K562 (cell line): ENCODE measurements around the gene MTMR4. TPM values are rescaled to one million over a fixed set of nuclear protein-coding genes. Genes with fewer than 3 reads are reported as not detected.

Source experiments
- ARID2 ChIP-seq: fragments of 450-650 bp; IDR thresholded peaks from 2 replicates; pipeline ENCODE4 v1.6.1; 2017; ENCODE audit warnings: antibody characterized with exemption, mild to moderate bottlenecking
- BRF1 ChIP-seq: IDR thresholded peaks from 3 replicates; pipeline ENCODE4 v1.6.1; 2011; ENCODE audit warnings: borderline replicate concordance, mild to moderate bottlenecking; ENCODE audit not compliant: insufficient read length; ENCODE audit errors: extremely low read depth
- CC2D1A ChIP-seq: fragments of 450-650 bp; IDR thresholded peaks from 2 replicates; pipeline ENCODE4 v1.6.1; 2017; ENCODE audit warnings: mild to moderate bottlenecking
- FOXO4 ChIP-seq: fragments of 450-650 bp; formaldehyde crosslinking; IDR thresholded peaks from 2 replicates; pipeline ENCODE4 v1.4.0; 2020; ENCODE audit warnings: mild to moderate bottlenecking, moderate library complexity
- JUNB ChIP-seq: fragments of 450-650 bp; formaldehyde crosslinking; conservative IDR thresholded peaks from 2 replicates; pipeline ENCODE4 v1.4.0; 2020; ENCODE audit warnings: mild to moderate bottlenecking
- MCM2 ChIP-seq: fragments of 450-650 bp; IDR thresholded peaks from 2 replicates; pipeline ENCODE4 v1.6.1; 2017; ENCODE audit warnings: low read depth, mild to moderate bottlenecking
- NBN ChIP-seq: fragments of 450-650 bp; IDR thresholded peaks from 2 replicates; pipeline ENCODE4 v1.6.1; 2016; ENCODE audit warnings: low read depth, mild to moderate bottlenecking
- NFXL1 ChIP-seq: fragments of 450-650 bp; formaldehyde crosslinking; IDR thresholded peaks from 2 replicates; pipeline ENCODE4 v1.4.0; 2021; ENCODE audit warnings: mild to moderate bottlenecking
- PURB ChIP-seq: sonication (generic); formaldehyde crosslinking; IDR thresholded peaks from 2 replicates; pipeline ENCODE4 v1.9.0; 2021; ENCODE audit warnings: low read depth, mild to moderate bottlenecking, missing genetic modification reagents
- TAF7 ChIP-seq: fragments of 450-650 bp; IDR thresholded peaks from 2 replicates; pipeline ENCODE4 v1.6.1; 2016; ENCODE audit warnings: missing genetic modification characterization, missing compliant biosample characterization
- TAF9B ChIP-seq: fragments of 450-650 bp; IDR thresholded peaks from 2 replicates; pipeline ENCODE4 v1.6.1; 2018; ENCODE audit warnings: mild to moderate bottlenecking; ENCODE audit not compliant: partially characterized antibody
- TEAD2 ChIP-seq: fragments of 450-650 bp; IDR thresholded peaks from 2 replicates; pipeline ENCODE4 v1.6.1; 2016; ENCODE audit warnings: missing genetic modification characterization, control low read depth, missing compliant biosample characterization
- ZNF274 ChIP-seq: IDR thresholded peaks from 2 replicates; pipeline ENCODE4 v1.6.1; 2011; ENCODE audit warnings: low read depth, mild to moderate bottlenecking, low read length, moderate library complexity, borderline replicate concordance
- ZNF518B ChIP-seq: fragments of 250-450 bp; sonication (Bioruptor Pico); IDR thresholded peaks from 2 replicates; pipeline ENCODE4 v1.5.0; 2021; ENCODE audit warnings: mild to moderate bottlenecking, moderate library complexity
- polyA plus RNA-seq, 8 experiments: library from polyadenylated mRNA; depleted of rRNA in 4 of 8; stranded (reverse) in 5 of 8; unstranded in 3 of 8; fragments of >200 nt; fragmentation: Nextera tagmentation in 2 of 8; fragmentation: Illumina TruSeq in 1 of 8; extraction: Ambion mirVana in 2 of 8; extraction: Trizol in 1 of 8; gene quantifications; 2 replicates each; pipeline versions ENCODE4 v1.2.1 to v1.2.3, GENCODE V29; 2011 to 2014; ENCODE audit warnings: inconsistent platforms in 1 of 8, missing spikeins in 1 of 8
- total RNA-seq, 7 experiments: library from RNA; depleted of rRNA in 6 of 7; stranded (reverse); fragments of >200 nt in 6 of 7; fragmentation: Illumina TruSeq in 2 of 7; extraction: Trizol in 2 of 7; gene quantifications; 2 replicates each; pipeline versions ENCODE4 v1.2.1 to v1.2.3, GENCODE V29; 2011 to 2021; ENCODE audit warnings: low replicate concordance in 1 of 7
- TF ChIP-seq, protein P1 (sequence below): sonication (generic); formaldehyde crosslinking; IDR thresholded peaks from 2 replicates; pipeline ENCODE4 v1.8.1; 2023; ENCODE audit warnings: mild to moderate bottlenecking, missing genetic modification reagents
- TF ChIP-seq, protein P2 (sequence below): sonication (generic); formaldehyde crosslinking; IDR thresholded peaks from 2 replicates; pipeline ENCODE4 v1.9.0; 2022; ENCODE audit warnings: mild to moderate bottlenecking, missing genetic modification reagents
- TF ChIP-seq, protein P3 (sequence below): fragments of 200-400 bp; formaldehyde crosslinking; IDR thresholded peaks from 2 replicates; pipeline ENCODE4 v1.6.1; 2017; ENCODE audit warnings: mild to moderate bottlenecking, low read depth, low read length, moderate library complexity
- TF ChIP-seq, protein P4 (sequence below): sonication (generic); formaldehyde crosslinking; IDR thresholded peaks from 2 replicates; pipeline ENCODE4 v1.8.1; 2023; ENCODE audit warnings: mild to moderate bottlenecking, missing genetic modification reagents

Gene MTMR4
- total and polyA plus RNA-seq, 9 of the 15 experiments (the other 6 are each of a cell fraction or from before 2014, with no cell fraction given), result 8.8 to 45.7 (median 28.7) TPM

DNA sequence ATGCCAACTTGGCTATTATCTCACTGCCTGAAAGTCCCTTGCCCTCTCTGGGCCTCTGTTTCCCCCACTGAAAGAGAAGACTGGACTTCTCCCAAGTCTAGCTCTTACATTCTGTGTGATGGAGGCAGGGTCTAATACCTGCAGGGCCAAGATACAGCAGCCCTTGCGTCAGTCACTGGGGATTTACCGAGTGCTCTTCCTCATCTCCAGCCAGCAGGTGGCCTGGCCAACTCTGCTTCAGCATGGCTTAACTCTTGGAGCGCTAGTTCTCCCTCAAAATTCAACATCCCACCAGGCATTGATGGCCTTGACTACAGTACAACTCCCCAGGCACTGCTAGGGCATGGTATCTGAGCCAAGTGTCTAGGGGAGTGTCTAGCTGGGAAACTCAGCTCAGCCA, 19.9 kb upstream of the MTMR4 start (continued):
- TF ChIP-seq FOXO4 (CRISPR knock-in tag), result no peak
- no peak for TF ChIP-seq JUNB (CRISPR knock-in tag)
- TF ChIP-seq, protein P1, sequence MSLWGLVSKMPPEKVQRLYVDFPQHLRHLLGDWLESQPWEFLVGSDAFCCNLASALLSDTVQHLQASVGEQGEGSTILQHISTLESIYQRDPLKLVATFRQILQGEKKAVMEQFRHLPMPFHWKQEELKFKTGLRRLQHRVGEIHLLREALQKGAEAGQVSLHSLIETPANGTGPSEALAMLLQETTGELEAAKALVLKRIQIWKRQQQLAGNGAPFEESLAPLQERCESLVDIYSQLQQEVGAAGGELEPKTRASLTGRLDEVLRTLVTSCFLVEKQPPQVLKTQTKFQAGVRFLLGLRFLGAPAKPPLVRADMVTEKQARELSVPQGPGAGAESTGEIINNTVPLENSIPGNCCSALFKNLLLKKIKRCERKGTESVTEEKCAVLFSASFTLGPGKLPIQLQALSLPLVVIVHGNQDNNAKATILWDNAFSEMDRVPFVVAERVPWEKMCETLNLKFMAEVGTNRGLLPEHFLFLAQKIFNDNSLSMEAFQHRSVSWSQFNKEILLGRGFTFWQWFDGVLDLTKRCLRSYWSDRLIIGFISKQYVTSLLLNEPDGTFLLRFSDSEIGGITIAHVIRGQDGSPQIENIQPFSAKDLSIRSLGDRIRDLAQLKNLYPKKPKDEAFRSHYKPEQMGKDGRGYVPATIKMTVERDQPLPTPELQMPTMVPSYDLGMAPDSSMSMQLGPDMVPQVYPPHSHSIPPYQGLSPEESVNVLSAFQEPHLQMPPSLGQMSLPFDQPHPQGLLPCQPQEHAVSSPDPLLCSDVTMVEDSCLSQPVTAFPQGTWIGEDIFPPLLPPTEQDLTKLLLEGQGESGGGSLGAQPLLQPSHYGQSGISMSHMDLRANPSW, result no peak
- no peak for TF ChIP-seq ZNF518B
- TF ChIP-seq, protein P2, sequence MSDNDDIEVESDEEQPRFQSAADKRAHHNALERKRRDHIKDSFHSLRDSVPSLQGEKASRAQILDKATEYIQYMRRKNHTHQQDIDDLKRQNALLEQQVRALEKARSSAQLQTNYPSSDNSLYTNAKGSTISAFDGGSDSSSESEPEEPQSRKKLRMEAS, result peak; percentile 12; the same call in 1 of the 2 replicates
- TF ChIP-seq MCM2, result no peak
- TF ChIP-seq CC2D1A, result no peak
- TF ChIP-seq TAF9B, result no peak
- no peak for TF ChIP-seq BRF1
- TF ChIP-seq NBN, result no peak
- TF ChIP-seq PURB, result no peak
- TF ChIP-seq, protein P3, sequence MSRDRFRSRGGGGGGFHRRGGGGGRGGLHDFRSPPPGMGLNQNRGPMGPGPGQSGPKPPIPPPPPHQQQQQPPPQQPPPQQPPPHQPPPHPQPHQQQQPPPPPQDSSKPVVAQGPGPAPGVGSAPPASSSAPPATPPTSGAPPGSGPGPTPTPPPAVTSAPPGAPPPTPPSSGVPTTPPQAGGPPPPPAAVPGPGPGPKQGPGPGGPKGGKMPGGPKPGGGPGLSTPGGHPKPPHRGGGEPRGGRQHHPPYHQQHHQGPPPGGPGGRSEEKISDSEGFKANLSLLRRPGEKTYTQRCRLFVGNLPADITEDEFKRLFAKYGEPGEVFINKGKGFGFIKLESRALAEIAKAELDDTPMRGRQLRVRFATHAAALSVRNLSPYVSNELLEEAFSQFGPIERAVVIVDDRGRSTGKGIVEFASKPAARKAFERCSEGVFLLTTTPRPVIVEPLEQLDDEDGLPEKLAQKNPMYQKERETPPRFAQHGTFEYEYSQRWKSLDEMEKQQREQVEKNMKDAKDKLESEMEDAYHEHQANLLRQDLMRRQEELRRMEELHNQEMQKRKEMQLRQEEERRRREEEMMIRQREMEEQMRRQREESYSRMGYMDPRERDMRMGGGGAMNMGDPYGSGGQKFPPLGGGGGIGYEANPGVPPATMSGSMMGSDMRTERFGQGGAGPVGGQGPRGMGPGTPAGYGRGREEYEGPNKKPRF, result no peak
- no peak for TF ChIP-seq TEAD2
- TF ChIP-seq, protein P4, sequence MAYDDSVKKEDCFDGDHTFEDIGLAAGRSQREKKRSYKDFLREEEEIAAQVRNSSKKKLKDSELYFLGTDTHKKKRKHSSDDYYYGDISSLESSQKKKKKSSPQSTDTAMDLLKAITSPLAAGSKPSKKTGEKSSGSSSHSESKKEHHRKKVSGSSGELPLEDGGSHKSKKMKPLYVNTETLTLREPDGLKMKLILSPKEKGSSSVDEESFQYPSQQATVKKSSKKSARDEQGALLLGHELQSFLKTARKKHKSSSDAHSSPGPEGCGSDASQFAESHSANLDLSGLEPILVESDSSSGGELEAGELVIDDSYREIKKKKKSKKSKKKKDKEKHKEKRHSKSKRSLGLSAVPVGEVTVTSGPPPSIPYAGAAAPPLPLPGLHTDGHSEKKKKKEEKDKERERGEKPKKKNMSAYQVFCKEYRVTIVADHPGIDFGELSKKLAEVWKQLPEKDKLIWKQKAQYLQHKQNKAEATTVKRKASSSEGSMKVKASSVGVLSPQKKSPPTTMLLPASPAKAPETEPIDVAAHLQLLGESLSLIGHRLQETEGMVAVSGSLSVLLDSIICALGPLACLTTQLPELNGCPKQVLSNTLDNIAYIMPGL (CRISPR knock-in tag), result no peak
- no peak for TF ChIP-seq TAF7 (tag)
- TF ChIP-seq ZNF274, result no peak
- no peak for TF ChIP-seq NFXL1 (CRISPR knock-in tag)
- TF ChIP-seq ARID2, result no peak
